ENCODE data around the gene VPS33B. TPM values are rescaled to one million over a fixed set of nuclear protein-coding genes. Genes with fewer than 3 reads are reported as not detected.

Gene VPS33B
- total RNA-seq, 1 experiment from 2014 or later, result 16.3 TPM

DNA sequence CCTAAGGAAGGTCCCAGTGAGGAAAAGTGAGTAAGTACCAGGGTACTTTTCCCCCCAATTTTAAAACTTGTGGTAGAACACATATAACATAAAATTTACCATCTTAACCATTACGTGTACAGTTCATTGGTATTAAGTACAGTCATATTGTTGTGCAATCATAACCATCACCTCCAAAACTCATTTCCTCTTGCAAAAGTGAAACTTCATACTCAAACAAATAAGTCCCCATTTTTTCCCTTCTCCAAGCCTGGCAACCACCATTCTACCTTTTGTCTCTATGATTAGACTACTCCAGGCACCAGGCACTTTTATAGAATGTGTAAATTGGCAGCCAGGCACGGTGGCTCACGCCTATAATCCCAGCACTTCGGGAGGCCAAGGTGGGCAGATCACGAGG, 40.3 kb downstream of the VPS33B start:
- Histone ChIP-seq H4K20me1 (ENCODE audit: control insufficient read depth, insufficient read depth, insufficient read length) (no peaks in the 10 kb centered on the region), H3K4me2 (ENCODE audit: insufficient read depth, insufficient read length, low read length) (no peak overlapping the region), H2AK5ac (ENCODE audit: insufficient read length, low read length) (no peak overlapping the region), H4K91ac (ENCODE audit: insufficient read length, low read depth, low read length) (no peak overlapping the region), H3K4me1 (ENCODE audit: insufficient read depth, low read length) (no peaks in the 10 kb centered on the region), H2BK5ac (ENCODE audit: insufficient read length, low read length) (no peak overlapping the region), H3K23me2 (ENCODE audit: insufficient read length, low read depth, low read length, poor library complexity, severe bottlenecking) (no peaks in the 10 kb centered on the region), H3K9me3 (ENCODE audit: control insufficient read depth, low read depth, low read length) (no peaks in the 10 kb centered on the region), H3K4ac (ENCODE audit: low read depth, low read length) (no peak overlapping the region), H3K27me3 (ENCODE audit: insufficient read depth, low read length) (no peaks in the 10 kb centered on the region), H3K14ac (ENCODE audit: insufficient read depth, low read length) (no peak overlapping the region), H3K79me2 (ENCODE audit: insufficient read depth, low read length) (peaks cover 13% of the 10 kb centered on the region), H2BK20ac (ENCODE audit: low read depth, low read length, poor library complexity, severe bottlenecking) (no peak overlapping the region), H2BK120ac (ENCODE audit: low read depth, low read length, poor library complexity, severe bottlenecking) (no peak overlapping the region), H4K5ac (ENCODE audit: insufficient read length, low read depth, low read length) (no peak overlapping the region), H3K27ac (ENCODE audit: insufficient read length, low read depth, low read length) (no peak overlapping the region), H2BK12ac (ENCODE audit: insufficient read length, low read depth, low read length) (no peak overlapping the region), H3T11ph (ENCODE audit: low read length) (no peak overlapping the region), H3K18ac (ENCODE audit: insufficient read length, low read depth, low read length) (no peak overlapping the region), H3K79me1 (ENCODE audit: insufficient read depth, low read depth, low read length, poor library complexity, severe bottlenecking) (peaks cover 15% of the 10 kb centered on the region), H2BK15ac (ENCODE audit: low read depth, low read length) (no peak overlapping the region), H2AFZ (ENCODE audit: low read length) (no peak overlapping the region), H3K9ac (ENCODE audit: extremely low read depth, insufficient read length, low read length) (no peak overlapping the region), H3K56ac (ENCODE audit: insufficient read length, low read depth, low read length) (no peak overlapping the region), H4K8ac (replicated peaks; ENCODE audit: insufficient read length, low read depth, low read length) (no peak overlapping the region), H3K23ac (ENCODE audit: insufficient read length, low read depth, low read length) (no peak overlapping the region)
- WGBS (ENCODE audit: extremely low coverage, insufficient read length, low lambda C conversion rate), result no CpG with 5 or more reads among the region's 5 CpGs
- TF ChIP-seq, protein P1, sequence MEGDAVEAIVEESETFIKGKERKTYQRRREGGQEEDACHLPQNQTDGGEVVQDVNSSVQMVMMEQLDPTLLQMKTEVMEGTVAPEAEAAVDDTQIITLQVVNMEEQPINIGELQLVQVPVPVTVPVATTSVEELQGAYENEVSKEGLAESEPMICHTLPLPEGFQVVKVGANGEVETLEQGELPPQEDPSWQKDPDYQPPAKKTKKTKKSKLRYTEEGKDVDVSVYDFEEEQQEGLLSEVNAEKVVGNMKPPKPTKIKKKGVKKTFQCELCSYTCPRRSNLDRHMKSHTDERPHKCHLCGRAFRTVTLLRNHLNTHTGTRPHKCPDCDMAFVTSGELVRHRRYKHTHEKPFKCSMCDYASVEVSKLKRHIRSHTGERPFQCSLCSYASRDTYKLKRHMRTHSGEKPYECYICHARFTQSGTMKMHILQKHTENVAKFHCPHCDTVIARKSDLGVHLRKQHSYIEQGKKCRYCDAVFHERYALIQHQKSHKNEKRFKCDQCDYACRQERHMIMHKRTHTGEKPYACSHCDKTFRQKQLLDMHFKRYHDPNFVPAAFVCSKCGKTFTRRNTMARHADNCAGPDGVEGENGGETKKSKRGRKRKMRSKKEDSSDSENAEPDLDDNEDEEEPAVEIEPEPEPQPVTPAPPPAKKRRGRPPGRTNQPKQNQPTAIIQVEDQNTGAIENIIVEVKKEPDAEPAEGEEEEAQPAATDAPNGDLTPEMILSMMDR (conservative IDR thresholded peaks at IDR 0.05), result no peak
- no peaks in the 10 kb centered on the region; the same call in 1 of the 2 replicates for H3K27me3 Mint-ChIP-seq (ENCODE audit: low read depth)
- DNase-seq, result no peak
- H3K27ac Mint-ChIP-seq, result no peak overlapping the region
- no peak overlapping the region for H3K4me3 Mint-ChIP-seq
- H3K4me1 Mint-ChIP-seq, result no peaks in the 10 kb centered on the region
- H3K9me3 Mint-ChIP-seq, result no peaks in the 10 kb centered on the region
- peaks cover 53 to 74% (median 73%) of the 10 kb centered on the region in 3 experiments for H3K36me3 Mint-ChIP-seq (ENCODE audit: insufficient read depth in 1 of 3, low read depth in 3 of 3)

All from H9 (cell line).